Measurements from ENCODE around the gene MRPL36.

DNA sequence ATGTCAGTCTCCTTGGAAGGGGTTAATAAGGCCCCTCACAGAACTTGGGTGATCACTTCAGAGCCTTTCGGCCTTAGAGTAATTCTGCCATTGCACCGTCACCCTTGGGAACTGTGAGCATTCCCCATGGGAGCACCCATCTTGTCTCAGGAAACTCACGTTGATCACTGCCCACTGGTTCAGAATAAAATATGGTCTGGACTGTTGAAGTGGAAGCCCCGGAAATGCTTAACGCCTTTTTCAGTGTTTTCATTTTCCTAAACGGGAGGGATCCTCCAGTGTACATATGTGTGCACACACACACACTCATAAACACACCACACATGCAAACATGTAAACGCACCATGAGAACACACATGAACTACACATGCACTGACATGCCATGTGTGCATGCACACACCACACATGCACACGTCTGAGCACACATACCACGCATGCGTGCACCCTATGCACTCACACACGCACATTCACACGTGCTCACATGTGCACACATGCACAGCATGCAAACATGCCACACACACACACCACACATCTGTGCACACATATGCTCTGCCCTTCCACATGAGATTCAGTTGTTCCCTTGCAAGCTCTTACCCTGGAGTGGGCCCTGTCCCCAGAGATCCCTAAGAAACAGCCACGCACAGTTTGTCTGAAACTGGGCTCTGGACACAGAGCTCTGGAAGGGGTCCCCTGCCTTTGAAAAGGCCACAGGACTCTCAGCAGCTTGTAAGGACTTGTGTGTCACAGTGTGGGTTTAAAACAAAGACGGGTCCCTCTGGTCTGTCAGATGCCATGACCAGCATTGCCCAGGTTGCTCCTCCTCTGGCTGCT is 17.0 kb downstream of the MRPL36 start:
- TF ChIP-seq POLR2AphosphoS5 (IDR thresholded peaks at IDR 0.05; ENCODE audit: low read depth, low read length), result no peak
- TF ChIP-seq POLR2A (IDR thresholded peaks at IDR 0.05; ENCODE audit: low read depth, low read length), result no peak
- no peak for TF ChIP-seq TAF1 (IDR thresholded peaks at IDR 0.05; ENCODE audit: low read depth, low read length)
- TF ChIP-seq PAX5 (IDR thresholded peaks at IDR 0.05; ENCODE audit: insufficient read depth, low read length, severe bottlenecking), result no peak
- TF ChIP-seq SPI1 (IDR thresholded peaks at IDR 0.05; ENCODE audit: low read depth, low read length), result no peak
- TF ChIP-seq POU2F2 (IDR thresholded peaks at IDR 0.05; ENCODE audit: low read depth, low read length), result no peak
